Panc1 (cell line): ENCODE results near the gene GLS. TPM values are rescaled to one million over a fixed set of nuclear protein-coding genes. Genes with fewer than 3 reads are reported as not detected.

ENCODE experiments used
- ATAC-seq: fragments of 200-7000 bp; cut with Tn5 transposase; 2 replicates; pipeline ENCODE4 v1.9.1; 2020; ENCODE audit warnings: mild to moderate bottlenecking, moderate library complexity
- BruUV-seq: library from RNA; stranded (reverse); fragments of 400-500 nt; replicated peaks from 2 replicates; lab custom pipeline; 2021; lab: Mats Ljungman, UMichigan
- CTCF ChIA-PET: fragments of 300-600 bp; sonication (Branson Sonifier 250); formaldehyde crosslinking; loops from one replicate; lab custom pipeline; 2022; ENCODE audit warnings: antibody characterized with exemption; lab: Charles Lee
- POLR2A ChIA-PET: fragments of 300-600 bp; sonication (Branson Sonifier 250); formaldehyde crosslinking; loops from one replicate; lab custom pipeline; 2022; ENCODE audit warnings: antibody characterized with exemption; lab: Charles Lee
- DNase-seq: peaks from one replicate; pipeline ENCODE4 v3.0.0-alpha.2; 2010; ENCODE audit warnings: low read depth, low spot score
- H3K27ac ChIP-seq: 2 replicates; pipeline ENCODE4 v1.5.1; 2011; ENCODE audit warnings: mild to moderate bottlenecking, low read length, inconsistent platforms
- H3K27me3 ChIP-seq: fragments of 200-500 bp; sonication (Bioruptor generic); 2 replicates; pipeline ENCODE4 v1.6.0; 2014; ENCODE audit warnings: low read length, inconsistent platforms; ENCODE audit not compliant: control insufficient read depth, insufficient read depth
- H3K36me3 ChIP-seq: fragments of 200-500 bp; sonication (Bioruptor generic); 2 replicates; pipeline ENCODE4 v1.5.1; 2014; ENCODE audit warnings: inconsistent platforms, mild to moderate bottlenecking, low read length, moderate library complexity; ENCODE audit not compliant: control insufficient read depth, insufficient read depth
- H3K4me1 ChIP-seq: 2 replicates; pipeline ENCODE4 v1.5.1; 2011; ENCODE audit warnings: inconsistent platforms, mild to moderate bottlenecking, low read length, moderate library complexity; ENCODE audit not compliant: control insufficient read depth, insufficient read depth
- H3K4me3 ChIP-seq, 2 experiments: 2 replicates each; pipeline ENCODE4 v1.5.1; 2011 to 2012; ENCODE audit warnings: low read depth in 2 of 2, low read length in 2 of 2, mild to moderate bottlenecking in 2 of 2, inconsistent platforms in 1 of 2, moderate library complexity in 1 of 2
- H3K9me3 ChIP-seq: fragments of 200-500 bp; sonication (Bioruptor generic); 2 replicates; pipeline ENCODE4 v1.5.1; 2014; ENCODE audit warnings: low read depth, mild to moderate bottlenecking, inconsistent platforms, low read length, moderate library complexity; ENCODE audit not compliant: control insufficient read depth, insufficient read depth
- CTCF ChIP-seq: fragments of 450-650 bp; IDR thresholded peaks from 2 replicates; pipeline ENCODE4 v1.5.1; 2017; ENCODE audit warnings: mild to moderate bottlenecking
- POLR2AphosphoS5 ChIP-seq: IDR thresholded peaks from 2 replicates; pipeline ENCODE4 v1.6.1; 2012; ENCODE audit warnings: mild to moderate bottlenecking, low read depth, low read length, moderate library complexity
- REST ChIP-seq, 2 experiments: IDR thresholded peaks; 2 replicates each; pipeline ENCODE4 v1.6.1; 2011 to 2012; ENCODE audit warnings: low read depth in 2 of 2, control low read depth in 1 of 2, low read length in 1 of 2, mild to moderate bottlenecking in 1 of 2, moderate library complexity in 1 of 2; ENCODE audit not compliant: insufficient read depth in 1 of 2
- SIN3A ChIP-seq: IDR thresholded peaks from 2 replicates; pipeline ENCODE4 v1.6.1; 2012; ENCODE audit warnings: low read depth, mild to moderate bottlenecking, low read length, moderate library complexity, borderline replicate concordance; ENCODE audit not compliant: insufficient read depth
- TCF7L2 ChIP-seq: IDR thresholded peaks from 2 replicates; pipeline ENCODE4 v1.6.1; 2011; ENCODE audit warnings: mild to moderate bottlenecking, low read depth, low read length, inconsistent platforms
- in situ Hi-C: cut with HindIII; loops from 2 replicates; pipeline ENCODE4 v1.10.0; 2016; ENCODE audit warnings: low sequenced_read_pairs, low pct_unique_long_range_greater_than_20kb
- intact Hi-C: fragments of 100-400 bp; cut with micrococcal nuclease; formaldehyde crosslinking; loops from one replicate; pipeline ENCODE4 v1.10.0; 2022; ENCODE audit not compliant: unreplicated experiment
- total RNA-seq: library from RNA; stranded (reverse); gene quantifications from one replicate; pipeline ENCODE4 v1.2.1, GENCODE V29; 2021; ENCODE audit not compliant: unreplicated experiment

GLS gene
- total RNA-seq, 1 experiment from 2014 or later: 93.9 TPM

GRCh38 chr2:190978389-190979053, 97.9 kb downstream of the GLS start:
- TF ChIP-seq REST (IDR thresholded peaks at IDR 0.05; ENCODE audit: insufficient read depth in 1 of 2, low read depth in 2 of 2, low read length in 1 of 2) (no peak), POLR2AphosphoS5 (no peak), SIN3A (no peak), CTCF (no peak), TCF7L2 (no peak)
- no TSS peak for BruUV-seq
- Histone ChIP-seq H3K4me1 (no peaks in the 10 kb centered on the region), H3K4me3 (no peak overlapping the region), H3K27me3 (no peaks in the 10 kb centered on the region), H3K36me3 (peaks cover 62% of the 10 kb centered on the region), H3K9me3 (no peaks in the 10 kb centered on the region), H3K27ac (no peak overlapping the region)
- intact Hi-C loops: no loop called here
- DNase-seq (no peak), ATAC-seq (no peak)
- ChIA-PET POLR2A (no interaction called here), CTCF (no interaction called here)
- in situ Hi-C loops: no loop called here

GRCh38 chr2:190979906-190980629, 99.4 kb downstream of the GLS start:
- H3K36me3 ChIP-seq: peaks cover 67% of the 10 kb centered on the region
- TF ChIP-seq SIN3A: no peak
- TF ChIP-seq REST (IDR thresholded peaks at IDR 0.05; ENCODE audit: insufficient read depth in 1 of 2, low read depth in 2 of 2, low read length in 1 of 2): no peak
- no peak for TF ChIP-seq POLR2AphosphoS5
- TF ChIP-seq CTCF: no peak
- no peak for TF ChIP-seq TCF7L2
- intact Hi-C loops: no loop called here
- BruUV-seq: no TSS peak
- ChIA-PET POLR2A (no interaction called here), CTCF (no interaction called here)
- H3K9me3 ChIP-seq: no peaks in the 10 kb centered on the region
- no peaks in the 10 kb centered on the region for H3K27me3 ChIP-seq
- no peaks in the 10 kb centered on the region for H3K4me1 ChIP-seq
- H3K27ac ChIP-seq: no peak overlapping the region
- no peak overlapping the region for H3K4me3 ChIP-seq
- DNase-seq (no peak), ATAC-seq (peak; percentile 38; the same call in 1 of the 2 replicates)
- in situ Hi-C loops: no loop called here
